H1 (cell line): ENCODE measurements around the gene SPTY2D1. TPM values are rescaled to one million over a fixed set of nuclear protein-coding genes. Genes with fewer than 3 reads are reported as not detected.

Source experiments
- CTCF ChIA-PET: fragments of 300-600 bp; sonication (Branson Sonifier 250); formaldehyde crosslinking; loops from one replicate; lab custom pipeline; 2021; ENCODE audit not compliant: partially characterized antibody; lab: Charles Lee
- POLR2A ChIA-PET: fragments of 300-600 bp; sonication (Branson Sonifier 250); formaldehyde crosslinking; loops from one replicate; lab custom pipeline; 2021; ENCODE audit warnings: inconsistent platforms; ENCODE audit not compliant: partially characterized antibody; lab: Charles Lee
- DNase-seq, 2 experiments: peaks; one replicate each; pipeline versions ENCODE4 v3.0.0 to v3.0.0-alpha.2; 2010 to 2022; ENCODE audit warnings: low spot score in 2 of 2, low read depth in 1 of 2, mixed read lengths in 1 of 2
- FAIRE-seq: peaks from 2 replicates; lab custom pipeline; 2011; peaks lifted over from hg19 to GRCh38; lab: Jason Lieb, UNC
- H2AFZ ChIP-seq: 2 replicates; pipeline ENCODE4 v1.8.1; 2012; ENCODE audit warnings: low read length, inconsistent platforms
- H2AK5ac ChIP-seq: 2 replicates; pipeline ENCODE4 v1.6.1; 2013; ENCODE audit warnings: low read depth, low read length
- H2BK120ac ChIP-seq: replicated peaks from 2 replicates; pipeline ENCODE3; 2013; ENCODE audit warnings: low read depth, low read length, inconsistent platforms
- H2BK12ac ChIP-seq: 2 replicates; pipeline ENCODE4 v1.6.1; 2013; ENCODE audit warnings: low read depth, low read length
- H2BK15ac ChIP-seq: 2 replicates; pipeline ENCODE4 v1.6.1; 2013; ENCODE audit warnings: low read length
- H2BK20ac ChIP-seq: 2 replicates; pipeline ENCODE4 v1.6.1; 2013; ENCODE audit warnings: low read length
- H2BK5ac ChIP-seq: 2 replicates; pipeline ENCODE4 v1.6.1; 2013; ENCODE audit warnings: low read depth, low read length
- H3K14ac ChIP-seq: 2 replicates; pipeline ENCODE4 v1.6.1; 2013; ENCODE audit warnings: inconsistent platforms; ENCODE audit not compliant: insufficient read length
- H3K18ac ChIP-seq: 2 replicates; pipeline ENCODE4 v1.6.1; 2013; ENCODE audit warnings: low read length; ENCODE audit errors: extremely low read depth
- H3K23ac ChIP-seq: 2 replicates; pipeline ENCODE4 v1.6.1; 2013; ENCODE audit warnings: inconsistent platforms; ENCODE audit not compliant: insufficient read length
- H3K23me2 ChIP-seq: 2 replicates; pipeline ENCODE4 v1.6.1; 2013; ENCODE audit warnings: low read depth, low read length
- H3K27ac ChIP-seq: 2 replicates; pipeline ENCODE4 v1.6.1; 2011; ENCODE audit warnings: low read depth, low read length, inconsistent platforms
- H3K27me3 ChIP-seq, 4 experiments: replicated peaks in 1 of 4; 1 replicate in 1 of 4; 2 replicates in 3 of 4; pipeline versions ENCODE4 v1.6.1 to v1.8.1; 2011 to 2013; ENCODE audit warnings: low read length in 3 of 4, mild to moderate bottlenecking in 3 of 4, inconsistent platforms in 2 of 4, mixed read lengths in 2 of 4, moderate library complexity in 1 of 4; ENCODE audit not compliant: control insufficient read depth in 3 of 4, insufficient read depth in 3 of 4; ENCODE audit errors: extremely low read depth in 1 of 4
- H3K36me3 ChIP-seq, 4 experiments: 2 replicates each; pipeline versions ENCODE4 v1.6.1 to v1.8.1; 2011 to 2013; ENCODE audit warnings: mild to moderate bottlenecking in 4 of 4, low read length in 3 of 4, moderate library complexity in 2 of 4, control low read depth in 1 of 4, inconsistent platforms in 1 of 4; ENCODE audit not compliant: insufficient read depth in 4 of 4, control insufficient read depth in 2 of 4
- H3K4ac ChIP-seq: replicated peaks from 2 replicates; pipeline ENCODE3; 2013; ENCODE audit warnings: low read length, low read depth, mixed read lengths, inconsistent platforms; ENCODE audit not compliant: insufficient read length
- H3K4me1 ChIP-seq, 4 experiments: replicated peaks in 1 of 4; 1 replicate in 1 of 4; 2 replicates in 3 of 4; pipeline versions ENCODE4 v1.6.1 to v1.8.1; 2011 to 2013; ENCODE audit warnings: low read length in 3 of 4, inconsistent platforms in 2 of 4, mixed read lengths in 1 of 4; ENCODE audit not compliant: insufficient read depth in 4 of 4, control insufficient read depth in 3 of 4
- H3K4me2 ChIP-seq, 2 experiments: 2 replicates each; pipeline versions ENCODE4 v1.6.1 to v1.8.1; 2011 to 2013; ENCODE audit warnings: low read depth in 2 of 2, low read length in 2 of 2, control low read depth in 1 of 2, inconsistent platforms in 1 of 2, mild to moderate bottlenecking in 1 of 2; ENCODE audit not compliant: insufficient read depth in 1 of 2
- H3K4me3 ChIP-seq, 4 experiments: fragments of 200-600, 300-600 bp in 1 of 4; sonication (generic), shearing (Covaris generic), sonication (Bioruptor Twin) in 1 of 4; 2 replicates each; pipeline versions ENCODE4 v1.5.1 to v1.8.1; 2011 to 2016; ENCODE audit warnings: low read length in 4 of 4, low read depth in 3 of 4, control low read depth in 2 of 4, inconsistent platforms in 2 of 4, mild to moderate bottlenecking in 2 of 4, mixed read lengths in 1 of 4, moderate library complexity in 1 of 4; ENCODE audit not compliant: insufficient read depth in 2 of 4; ENCODE audit errors: extremely low read depth in 1 of 4
- H3K56ac ChIP-seq: replicated peaks from 2 replicates; pipeline ENCODE3; 2013; ENCODE audit warnings: low read depth, mild to moderate bottlenecking, mixed read lengths, low read length, inconsistent platforms; ENCODE audit not compliant: insufficient read length
- H3K79me1 ChIP-seq: 2 replicates; pipeline ENCODE4 v1.6.1; 2013; ENCODE audit warnings: low read depth, low read length, control low read depth
- H3K79me2 ChIP-seq, 2 experiments: 2 replicates each; pipeline versions ENCODE4 v1.6.1 to v1.8.1; 2012 to 2013; ENCODE audit warnings: low read length in 2 of 2, mild to moderate bottlenecking in 2 of 2, inconsistent platforms in 1 of 2; ENCODE audit not compliant: insufficient read depth in 2 of 2, control insufficient read depth in 1 of 2
- H3K9ac ChIP-seq, 4 experiments: replicated peaks in 1 of 4; 1 replicate in 1 of 4; 2 replicates in 3 of 4; pipeline versions ENCODE4 v1.6.1 to v1.8.1; 2011 to 2013; ENCODE audit warnings: low read depth in 3 of 4, low read length in 3 of 4, control low read depth in 2 of 4, mild to moderate bottlenecking in 2 of 4, moderate library complexity in 2 of 4, inconsistent platforms in 1 of 4; ENCODE audit errors: extremely low read depth in 1 of 4
- H3K9me3 ChIP-seq, 2 experiments: 2 replicates each; pipeline versions ENCODE4 v1.6.1 to v1.8.1; 2012 to 2013; ENCODE audit warnings: mild to moderate bottlenecking in 2 of 2, moderate library complexity in 2 of 2, control low read depth in 1 of 2, inconsistent platforms in 1 of 2, low read depth in 1 of 2, low read length in 1 of 2, mixed read lengths in 1 of 2; ENCODE audit not compliant: insufficient read depth in 2 of 2
- H4K20me1 ChIP-seq, 2 experiments: replicated peaks in 1 of 2; 2 replicates each; pipeline versions ENCODE3 to v1.8.1; 2011 to 2013; ENCODE audit warnings: inconsistent platforms in 2 of 2, low read length in 2 of 2, mild to moderate bottlenecking in 1 of 2; ENCODE audit not compliant: insufficient read depth in 2 of 2, control insufficient read depth in 1 of 2
- H4K5ac ChIP-seq: 2 replicates; pipeline ENCODE4 v1.6.1; 2013; ENCODE audit warnings: low read length, low read depth, mixed read lengths, inconsistent platforms; ENCODE audit not compliant: insufficient read length
- H4K8ac ChIP-seq: 2 replicates; pipeline ENCODE4 v1.8.0; 2013; ENCODE audit warnings: mild to moderate bottlenecking, moderate library complexity, low read length, inconsistent platforms; ENCODE audit not compliant: insufficient read depth; ENCODE audit errors: extremely low read depth
- H4K91ac ChIP-seq: replicated peaks from 2 replicates; pipeline ENCODE3; 2013; ENCODE audit warnings: low read length, mixed read lengths, inconsistent platforms; ENCODE audit not compliant: insufficient read length
- CBX5 ChIP-seq: fragments of 300-800, 300-1000 bp; sonication (generic); IDR thresholded peaks from 2 replicates; pipeline ENCODE4 v1.7.1; 2016; ENCODE audit warnings: antibody characterized with exemption, low read length, low read depth
- CTCF ChIP-seq, 3 experiments: IDR thresholded peaks; 1 replicate in 2 of 3; 2 replicates in 1 of 3; pipeline versions ENCODE4 v1.5.1 to v1.6.1; 2011; ENCODE audit warnings: low read length in 3 of 3, mild to moderate bottlenecking in 3 of 3, inconsistent platforms in 2 of 3, low read depth in 1 of 3, moderate library complexity in 1 of 3; ENCODE audit not compliant: insufficient read depth in 1 of 3; ENCODE audit errors: control extremely low read depth in 1 of 3
- MAFK ChIP-seq: IDR thresholded peaks from 2 replicates; pipeline ENCODE4 v1.6.1; 2012; ENCODE audit warnings: low read depth, mild to moderate bottlenecking, improper control_type of control experiment, low read length
- RAD21 ChIP-seq, 2 experiments: IDR thresholded peaks in 1 of 2; conservative IDR thresholded peaks in 1 of 2; 2 replicates each; pipeline ENCODE4 v1.6.1; 2011; ENCODE audit warnings: low read depth in 2 of 2, low read length in 2 of 2, improper control_type of control experiment in 1 of 2, inconsistent platforms in 1 of 2, mild to moderate bottlenecking in 1 of 2, moderate library complexity in 1 of 2
- SAP30 ChIP-seq: fragments of 300-600 bp; sonication (generic); IDR thresholded peaks from 2 replicates; pipeline ENCODE4 v1.7.1; 2012; ENCODE audit warnings: low read length, moderate library complexity, mild to moderate bottlenecking, inconsistent platforms; ENCODE audit not compliant: insufficient read depth, insufficient replicate concordance
- SIRT6 ChIP-seq: IDR thresholded peaks from one replicate; pipeline ENCODE4 v1.7.1; 2012; ENCODE audit warnings: low read length, inconsistent platforms
- SP4 ChIP-seq: IDR thresholded peaks from 2 replicates; pipeline ENCODE4 v1.6.1; 2012; ENCODE audit warnings: low read length, inconsistent platforms
- SRF ChIP-seq: IDR thresholded peaks from 2 replicates; pipeline ENCODE4 v1.6.1; 2011; ENCODE audit warnings: mild to moderate bottlenecking, low read depth, low read length, moderate library complexity
- SUZ12 ChIP-seq: fragments of 200-600 bp; sonication (generic); IDR thresholded peaks from 2 replicates; pipeline ENCODE4 v1.6.1; 2012; ENCODE audit warnings: mild to moderate bottlenecking, inconsistent platforms, low read length, moderate library complexity, mixed read lengths
- TEAD4 ChIP-seq: IDR thresholded peaks from 2 replicates; pipeline ENCODE4 v1.6.1; 2012; ENCODE audit warnings: low read depth, low read length, inconsistent platforms, mixed read lengths
- WGBS, 2 experiments: shearing (Covaris generic) in 1 of 2; methylation state at CpG; one replicate each; pipeline versions ENCODE4 v1.1.6 to v1.1.7; 2013 to 2015; ENCODE audit warnings: low lambda C conversion rate in 2 of 2, mixed read lengths in 2 of 2, inconsistent platforms in 1 of 2, low coverage in 1 of 2, missing lambda C conversion rate in 1 of 2; ENCODE audit not compliant: insufficient replicate concordance in 2 of 2, insufficient coverage in 1 of 2, insufficient read length in 1 of 2; ENCODE audit errors: extremely low coverage in 1 of 2, missing lambda C conversion rate in 1 of 2; 5-methylcytosine and 5-hydroxymethylcytosine counted together
- polyA plus RNA-seq, 7 experiments: library from polyadenylated mRNA; depleted of rRNA in 3 of 7; stranded (reverse) in 5 of 7; unstranded in 2 of 7; fragments of >200 nt in 5 of 7; fragments of 200-250 nt in 2 of 7; gene quantifications; 1 replicate in 5 of 7; 2 replicates in 1 of 7; 4 replicates in 1 of 7; pipeline versions ENCODE4 v1.2.1 to v1.2.3, GENCODE V29; 2011 to 2013; ENCODE audit warnings: missing spikeins in 2 of 7, mixed read lengths in 2 of 7
- total RNA-seq: library from RNA; stranded (reverse); fragmentation: NEBNext Ultra II Directional; extraction: Animal tissue kit (Norgen Biotek cat#: 25700); gene quantifications from 2 replicates; pipeline ENCODE4 v1.2.1, GENCODE V29; 2021

SPTY2D1 gene
- total and polyA plus RNA-seq, 2 of the 8 experiments (the other 6 are each of a cell fraction or from before 2014, with no cell fraction given), result 4.9 to 17.6 TPM

GRCh38 chr11:18615628-18616392 is 18.3 kb downstream of the SPTY2D1 start:
- Histone ChIP-seq H3K9me3 (no peaks in the 10 kb centered on the region), H4K8ac (no peak overlapping the region), H2BK20ac (no peak overlapping the region), H3K56ac (no peak overlapping the region), H3K23me2 (no peaks in the 10 kb centered on the region), H3K27ac (no peak overlapping the region), H2BK120ac (no peak overlapping the region), H3K79me1 (peaks cover 3% of the 10 kb centered on the region; the same call in 1 of the 2 replicates), H4K91ac (no peak overlapping the region), H3K23ac (no peak overlapping the region), H2BK12ac (no peak overlapping the region), H3K4ac (no peak overlapping the region), H3K4me1 (no peaks in the 10 kb centered on the region), H3K4me2 (no peak overlapping the region), H3K14ac (no peak overlapping the region), H3K36me3 (peaks cover 2 to 37% (median 18%) of the 10 kb centered on the region in 4 experiments; a peak in 5 of 8 replicates), H2BK5ac (no peak overlapping the region), H3K79me2 (peaks cover 0 to 25% of the 10 kb centered on the region in 2 experiments; a peak in 2 of 4 replicates), H2AK5ac (no peak overlapping the region), H4K20me1 (peaks cover 0 to 4% of the 10 kb centered on the region in 2 experiments), H3K4me3 (no peak overlapping the region), H3K27me3 (no peaks in the 10 kb centered on the region), H2BK15ac (no peak overlapping the region), H2AFZ (no peak overlapping the region), H3K9ac (no peak overlapping the region), H3K18ac (no peak overlapping the region), H4K5ac (no peak overlapping the region)
- 94% methylated on average over 11 of the region's 11 CpGs; no CpG with 5 or more reads in 1 of the 2 experiments for WGBS, 2 experiments
- DNase-seq (no peak), FAIRE-seq (no peak)
- CTCF ChIA-PET, result interaction anchor here (1.0 to 1.1 kb wide), 2 partner anchors 12 to 116 kb away, joined by 4 read pairs; no protein-coding TSS in a partner anchor
- POLR2A ChIA-PET, result no interaction called here
- no peak for TF ChIP-seq SUZ12
- no peak for TF ChIP-seq MAFK
- no peak for TF ChIP-seq CBX5
- no peak for TF ChIP-seq SIRT6
- TF ChIP-seq SP4, result no peak
- no peak for TF ChIP-seq RAD21 (IDR thresholded peaks at IDR 0.05 in 1 of 2, conservative IDR thresholded peaks at IDR 0.05 in 1 of 2; ENCODE audit: low read depth in 2 of 2, low read length in 2 of 2)
- no peak for TF ChIP-seq TEAD4
- no peak for TF ChIP-seq SRF
- TF ChIP-seq SAP30, result no peak
- TF ChIP-seq CTCF (IDR thresholded peaks at IDR 0.05; ENCODE audit: control extremely low read depth in 1 of 3, insufficient read depth in 1 of 3, low read depth in 1 of 3, low read length in 3 of 3), result no peak
